NCI-H748 (cell line): ENCODE measurements around the gene CHRD.
"Not testable (repeated sequence)": the region's sequence is repeated elsewhere in the genome, so short reads cannot be mapped to it uniquely, and the experiment has no call there.

Experiments
- DNase-seq: peaks from one replicate; lab custom pipeline; 2025; ENCODE audit not compliant: unreplicated experiment; lab: John Stamatoyannopoulos, UW

The CHRD gene

GRCh38 chr3:184414418-184415202, 34.8 kb downstream of the CHRD start:
- DNase-seq = no peak

- DNase-seq = no peak
Observed at GRCh38 chr3:184415203-184415490, 35.3 kb downstream of the CHRD start.

GRCh38 chr3:184417619-184418327, 37.9 kb downstream of the CHRD start:
- DNase-seq = peak; percentile 52

- no peak for DNase-seq
Observed at GRCh38 chr3:184419171-184419570, 39.3 kb downstream of the CHRD start.

DNA sequence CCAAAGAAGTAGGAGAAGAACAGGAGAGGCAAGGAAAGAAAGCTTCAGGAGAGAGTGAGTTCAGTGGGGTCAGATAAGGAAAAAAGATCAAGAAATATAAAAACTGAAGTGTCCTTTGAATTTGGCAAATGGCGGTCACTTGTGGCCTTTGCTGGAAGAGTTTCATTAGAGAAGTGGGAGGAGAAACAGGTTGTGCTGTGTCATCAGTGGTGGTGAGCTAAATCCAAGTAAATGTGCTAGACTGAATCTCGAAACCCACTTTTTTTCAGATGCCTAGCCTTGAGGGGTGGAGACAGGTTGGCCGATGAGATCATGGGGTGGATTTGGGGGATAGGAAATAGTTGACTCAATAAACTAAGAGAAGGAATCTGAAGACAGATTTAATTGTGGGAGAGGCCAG, 43.7 kb downstream of the CHRD start:
- no peak for DNase-seq

GRCh38 chr3:184426691-184427141, 46.9 kb downstream of the CHRD start:
- DNase-seq = no peak

DNA sequence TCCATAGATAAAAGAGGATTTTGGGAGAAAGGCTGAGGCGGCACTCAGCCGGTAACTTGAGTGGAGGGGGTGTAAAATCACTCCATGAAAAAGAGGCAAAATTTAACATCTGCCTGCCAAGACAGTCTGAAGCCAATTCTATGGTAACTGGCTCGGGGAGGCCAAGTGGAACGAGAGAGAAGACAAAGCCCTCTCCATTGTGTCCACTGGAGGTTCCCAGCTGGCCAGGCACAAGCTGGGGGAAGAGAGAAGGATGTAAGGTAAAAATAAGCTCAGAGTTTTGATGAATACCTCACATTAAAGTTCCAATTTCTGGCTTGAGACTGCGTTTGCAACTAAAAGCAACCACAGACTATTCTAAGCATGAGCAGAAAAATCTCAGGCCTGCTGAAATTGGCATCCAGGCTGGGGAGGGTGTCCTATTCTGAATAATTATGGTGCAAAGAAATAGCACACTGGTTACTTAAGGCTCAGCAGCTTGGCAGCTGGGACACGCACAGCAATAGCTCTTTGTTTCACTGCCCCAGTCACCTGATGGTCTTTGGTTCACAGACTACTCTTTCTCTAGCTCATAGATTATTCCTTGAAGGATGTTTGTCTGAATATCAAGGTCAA, 48.8 kb downstream of the CHRD start:
- no peak for DNase-seq

DNA sequence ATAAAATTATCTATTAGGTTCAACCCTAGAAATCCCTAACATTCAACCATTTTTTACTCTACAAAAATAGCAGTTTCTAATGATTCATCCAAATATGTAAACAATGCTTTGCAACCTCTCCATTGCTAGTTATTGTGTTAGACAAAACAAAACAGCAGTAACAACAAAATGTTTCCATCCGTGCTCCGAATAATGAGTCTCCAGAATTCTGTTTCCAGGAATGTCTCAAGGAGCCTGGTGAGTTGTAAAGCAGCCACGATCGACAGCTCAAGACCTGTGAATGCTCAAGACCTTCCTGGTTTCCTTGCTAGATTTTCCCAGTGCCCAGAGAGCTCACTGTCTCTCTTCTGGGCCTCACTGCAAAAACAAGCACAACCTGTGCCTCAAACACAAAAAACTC, 49.9 kb downstream of the CHRD start:
- DNase-seq = no peak

- no peak for DNase-seq
Observed at GRCh38 chr3:184430940-184431339, 51.1 kb downstream of the CHRD start.

DNA sequence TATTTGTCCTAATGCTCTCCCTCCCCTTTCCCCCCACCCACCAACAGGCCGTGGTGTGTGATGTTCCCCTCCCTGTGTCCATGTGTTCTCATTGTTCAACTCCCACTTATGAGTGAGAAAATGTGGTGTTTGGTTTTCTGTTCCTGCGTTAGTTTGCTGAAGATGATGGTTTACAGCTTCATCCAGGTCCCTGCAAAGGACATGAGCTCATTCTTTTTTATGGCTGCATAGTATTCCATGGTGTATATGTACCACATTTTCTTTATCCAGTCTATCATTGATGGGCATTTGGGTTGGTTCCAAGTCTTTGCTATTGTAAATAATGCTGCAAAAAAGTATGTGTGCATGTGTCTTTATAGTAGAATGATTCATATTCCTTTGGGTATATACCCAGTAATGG, 53.3 kb downstream of the CHRD start:
- not testable (repeated sequence) for DNase-seq

DNA sequence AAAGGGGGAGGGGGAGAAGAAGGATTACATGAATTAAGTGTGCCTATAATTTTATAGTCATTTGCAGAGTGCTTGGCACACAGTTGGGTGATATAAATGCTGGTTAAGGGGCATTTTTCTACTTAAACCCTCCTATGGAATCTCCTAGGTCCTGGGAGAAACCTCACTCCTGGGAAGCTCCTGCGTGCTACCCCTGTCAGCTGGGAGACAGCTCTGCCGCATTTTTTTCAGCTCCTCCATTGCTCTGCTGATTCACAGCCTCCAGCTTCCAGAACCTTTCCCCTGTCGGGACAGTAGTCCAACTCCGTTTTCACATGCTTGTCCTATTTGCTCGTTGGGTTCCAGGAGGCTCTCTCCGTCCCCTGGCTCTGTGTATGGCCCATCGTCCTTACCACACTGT, 59.2 kb downstream of the CHRD start:
- DNase-seq = no peak
